GM19438 (cell line): ENCODE results near the gene RBBP7.

ENCODE experiments used
- ATAC-seq: cut with Tn5 transposase; IDR thresholded peaks from one replicate; pipeline ENCODE4 v1.9.1; 2021; ENCODE audit warnings: low read depth; ENCODE audit not compliant: unreplicated experiment

The RBBP7 gene

DNA sequence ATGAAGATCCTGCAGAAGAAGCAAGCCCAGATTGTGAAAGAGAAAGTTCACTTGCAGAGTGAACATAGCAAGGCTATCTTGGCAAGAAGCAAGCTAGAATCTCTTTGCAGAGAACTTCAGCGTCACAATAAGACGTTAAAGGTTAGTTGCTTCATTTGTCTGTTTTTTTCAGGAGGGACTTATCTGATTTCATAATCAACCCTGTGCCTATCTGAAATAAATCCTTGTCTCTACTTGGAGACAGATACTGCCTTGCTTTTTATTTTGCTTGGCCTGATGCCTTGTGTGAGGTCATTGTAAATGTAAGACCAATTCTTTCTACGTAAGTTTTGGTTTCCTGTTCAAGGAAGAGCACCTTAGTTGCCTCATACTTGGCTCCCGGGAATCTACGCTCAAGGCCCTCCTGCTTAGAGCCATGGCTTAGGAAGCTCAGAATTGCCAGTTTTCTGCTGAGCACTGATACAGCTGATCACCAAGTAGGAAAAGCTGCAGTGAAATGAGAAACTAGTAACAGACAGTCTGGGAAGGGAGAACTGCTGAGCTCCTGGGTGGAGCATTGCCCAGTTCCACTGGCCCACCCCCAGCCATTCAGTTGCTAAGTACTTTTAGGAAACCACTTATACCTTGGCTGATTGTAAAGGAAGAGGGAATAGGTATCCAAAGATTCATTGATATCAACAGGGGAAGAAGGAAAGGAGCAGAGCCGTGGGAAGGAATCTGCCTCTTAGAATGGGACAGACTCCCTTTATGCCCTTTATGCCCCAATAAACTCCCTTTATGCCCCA is 41.8 kb downstream of the RBBP7 start:
- ATAC-seq, result no peak

GRCh38 chrX:16827225-16827624 is 42.9 kb downstream of the RBBP7 start:
- no peak for ATAC-seq

- no peak for ATAC-seq
These were observed 44.0 kb downstream of the RBBP7 start for GRCh38 chrX:16826207-16826606.

GRCh38 chrX:16825264-16826035 is 44.7 kb downstream of the RBBP7 start:
- no peak for ATAC-seq

DNA sequence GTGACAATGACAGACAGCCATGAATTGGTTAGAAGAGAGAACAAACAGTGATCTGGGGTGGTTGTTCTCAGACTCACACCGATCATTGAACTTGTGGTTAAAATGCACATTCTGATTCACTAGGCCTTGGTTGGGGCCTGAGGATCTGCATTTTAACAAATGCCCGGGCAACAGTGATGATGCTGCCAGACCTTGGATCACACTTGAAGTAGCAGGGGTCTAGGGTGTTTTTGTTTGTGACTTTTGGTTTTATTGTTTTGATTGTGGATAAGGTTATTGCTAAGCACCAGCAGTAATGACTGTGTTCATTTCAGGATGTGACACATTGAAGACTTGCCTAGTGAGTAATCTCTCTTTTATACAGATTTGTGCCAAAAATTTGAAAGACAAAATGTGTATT is 47.4 kb downstream of the RBBP7 start:
- ATAC-seq, result no peak

- ATAC-seq, result no peak
These were observed 50.5 kb downstream of the RBBP7 start for GRCh38 chrX:16819634-16820033.

DNA sequence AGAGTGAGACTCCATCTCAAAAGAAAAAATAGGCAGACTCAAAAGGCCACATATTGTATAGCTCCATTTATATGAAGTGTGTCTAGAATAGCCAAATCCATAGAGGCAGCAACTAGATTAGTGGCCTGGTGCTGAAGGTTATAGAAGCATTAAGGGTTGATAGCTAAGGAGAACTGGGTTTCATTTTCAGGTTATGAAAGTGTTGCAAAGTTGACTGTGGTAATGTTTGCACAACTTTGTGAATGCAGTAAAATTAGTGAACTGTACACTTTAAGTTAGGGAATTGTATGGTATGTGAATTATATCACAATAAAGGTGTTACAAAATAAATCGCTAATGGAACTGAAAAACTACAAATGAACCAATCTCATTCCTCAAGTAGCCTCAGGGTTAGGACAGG is 55.6 kb downstream of the RBBP7 start:
- ATAC-seq, result no peak

DNA sequence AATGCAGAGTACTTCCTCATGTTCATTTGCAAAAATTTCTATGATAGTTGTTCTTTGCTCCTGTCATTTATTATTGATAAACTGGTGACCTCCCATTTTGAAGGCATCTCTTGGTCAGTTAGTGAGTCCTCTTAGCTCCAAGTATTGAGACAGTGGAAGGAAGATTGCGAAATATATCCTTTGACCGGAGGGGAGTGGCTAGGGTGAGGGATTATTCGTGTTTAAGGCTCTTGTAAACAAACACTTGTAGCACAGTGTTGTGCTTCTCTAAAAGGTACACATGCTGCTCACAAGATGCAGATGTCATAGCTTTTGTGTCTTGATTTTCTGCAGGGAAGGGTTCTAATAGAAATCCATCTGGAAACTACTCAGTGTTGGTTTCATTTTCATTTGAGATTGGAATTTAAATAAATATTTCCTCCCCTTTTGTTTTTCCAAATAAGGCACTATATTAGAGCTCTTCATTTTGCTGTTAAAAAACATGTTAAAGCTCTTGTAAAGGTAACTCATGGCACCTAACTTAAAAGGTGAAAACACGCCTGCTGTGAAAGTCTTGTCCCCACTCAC is 62.1 kb downstream of the RBBP7 start:
- ATAC-seq, result no peak

- ATAC-seq, result no peak
These were observed 62.6 kb downstream of the RBBP7 start for GRCh38 chrX:16807548-16807947.

DNA sequence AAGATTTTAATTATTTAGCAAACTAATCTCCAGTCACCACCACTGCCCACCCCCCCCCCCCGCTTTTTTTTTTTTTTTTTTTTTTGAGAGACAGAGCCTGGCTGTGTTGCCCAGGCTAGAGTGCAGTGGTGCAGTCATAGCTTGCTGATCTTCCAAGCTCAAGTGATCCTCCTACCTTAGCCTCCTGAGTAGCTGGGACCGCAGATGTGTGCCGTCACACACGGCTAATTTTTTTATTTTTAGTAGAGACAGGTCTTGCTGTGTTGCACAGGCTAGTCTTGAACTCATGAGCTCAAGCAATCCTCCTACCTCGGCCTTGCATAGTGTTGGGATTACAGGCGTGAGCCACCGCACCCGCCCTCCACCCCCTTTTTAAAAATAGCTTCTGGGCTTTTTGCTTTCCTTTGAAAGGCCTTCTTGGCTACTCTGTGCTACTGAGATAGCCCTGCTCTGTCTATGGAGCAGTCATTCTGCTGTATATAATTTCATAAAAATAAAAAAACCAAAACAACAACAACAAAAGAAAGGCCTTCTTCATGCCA is 65.2 kb downstream of the RBBP7 start:
- ATAC-seq, result no peak

DNA sequence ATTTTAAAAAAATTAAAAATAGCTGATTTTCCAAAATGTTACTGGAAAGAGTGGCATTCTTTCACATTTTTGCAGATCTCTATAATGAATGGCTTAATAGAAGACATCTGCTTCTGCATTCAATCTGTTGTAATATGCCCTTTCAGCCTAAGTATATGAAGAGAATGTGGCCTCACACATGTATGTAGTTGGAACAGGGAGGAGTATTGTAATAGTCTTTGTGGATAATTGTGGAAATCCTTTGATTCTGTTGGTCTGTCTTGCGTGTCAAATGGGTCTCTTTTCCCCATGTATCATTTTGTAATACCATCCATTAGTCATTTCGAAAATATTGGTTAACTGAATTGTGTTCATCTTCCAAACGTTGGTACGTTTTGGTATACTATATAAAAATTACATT is 72.3 kb downstream of the RBBP7 start:
- ATAC-seq, result no peak

DNA sequence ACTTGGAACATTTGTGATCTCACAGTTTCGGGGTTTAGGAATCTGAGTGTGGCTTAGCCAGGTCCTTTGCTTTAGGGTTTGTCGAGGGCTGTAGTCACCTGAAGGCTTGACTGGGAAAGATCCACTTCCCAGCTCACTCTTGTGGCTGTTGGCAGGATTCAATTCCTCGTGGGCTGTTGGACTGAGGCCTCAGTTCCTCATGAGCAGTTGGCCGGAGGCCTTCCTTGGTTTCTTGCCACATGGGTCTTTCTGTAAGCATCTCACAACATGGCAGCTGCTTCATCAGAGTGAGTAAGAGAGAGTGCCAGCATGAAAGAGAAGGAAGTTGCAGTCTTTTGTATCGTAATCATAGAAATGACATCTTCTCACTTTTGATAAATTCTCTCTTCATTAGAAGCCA is 72.8 kb downstream of the RBBP7 start:
- ATAC-seq, result no peak

DNA sequence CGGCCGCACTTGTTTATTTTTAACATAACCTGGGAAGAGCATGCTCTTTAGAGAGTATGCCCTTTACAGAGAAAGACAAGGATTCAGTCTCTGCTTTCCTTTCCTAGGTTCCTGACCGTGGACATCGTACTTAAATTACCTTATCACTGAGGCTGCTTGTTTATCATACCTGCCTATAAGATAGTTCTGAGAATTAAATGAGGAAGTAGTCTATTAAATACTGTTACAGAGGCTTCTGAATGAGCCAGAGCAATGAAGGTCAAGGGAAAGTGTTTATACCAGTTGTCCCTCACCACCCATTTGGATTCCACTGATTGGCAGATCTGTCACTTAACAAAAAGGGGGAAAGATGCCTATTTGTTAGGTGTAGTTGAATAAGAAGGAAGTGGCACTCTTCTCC is 73.9 kb downstream of the RBBP7 start:
- ATAC-seq, result no peak
